HG03460 (cell line): ENCODE data around the gene GGACT.

Experiments
- ATAC-seq: cut with Tn5 transposase; IDR thresholded peaks from one replicate; pipeline ENCODE4 v1.9.1; 2021; ENCODE audit not compliant: unreplicated experiment

GGACT gene

GRCh38 chr13:100483841-100484381 is 104.7 kb downstream of the GGACT start:
- ATAC-seq: no peak

GRCh38 chr13:100483139-100483538 is 105.5 kb downstream of the GGACT start:
- ATAC-seq: no peak

GRCh38 chr13:100480676-100481075 is 107.9 kb downstream of the GGACT start:
- ATAC-seq: no peak
